GM12878 (cell line): ENCODE results near the gene MRPL46. TPM values are rescaled to one million over a fixed set of nuclear protein-coding genes. Genes with fewer than 3 reads are reported as not detected.

Source experiments
- ATAC-seq: fragments of 200-7000 bp; cut with Tn5 transposase; 3 replicates; pipeline ENCODE4 v1.9.1; 2020; ENCODE audit warnings: mild to moderate bottlenecking, moderate library complexity
- BruUV-seq: library from RNA; stranded (reverse); fragments of 400-500 nt; replicated peaks from 2 replicates; lab custom pipeline; 2021; lab: Mats Ljungman, UMichigan
- CTCF ChIA-PET: fragments of 300-600 bp; sonication (Branson Sonifier 250); formaldehyde crosslinking; extraction: SDS; loops from one replicate; lab custom pipeline; 2021; ENCODE audit warnings: inconsistent platforms; lab: Yijun Ruan, JAX
- POLR2A ChIA-PET: fragments of 350-600 bp; formaldehyde crosslinking; extraction: SDS; loops from one replicate; lab custom pipeline; 2021; ENCODE audit warnings: inconsistent platforms; lab: Charles Lee
- RAD21 ChIA-PET: fragments of 300-600 bp; sonication (Branson Sonifier 250); formaldehyde crosslinking; loops from one replicate; lab custom pipeline; 2023; ENCODE audit warnings: antibody characterized with exemption; ENCODE audit not compliant: unreplicated experiment; lab: Charles Lee
- SMC1A ChIA-PET: fragments of 300-600 bp; sonication (Branson Sonifier 250); formaldehyde crosslinking; loops from one replicate; lab custom pipeline; 2023; ENCODE audit not compliant: unreplicated experiment, uncharacterized antibody; lab: Charles Lee
- DNase-seq: peaks from one replicate; pipeline ENCODE4 v3.0.0-alpha.2; 2011; ENCODE audit warnings: low read depth, low spot score
- FAIRE-seq: peaks from 3 replicates; lab custom pipeline; 2011; peaks lifted over from hg19 to GRCh38; lab: Jason Lieb, UNC
- H2AFZ ChIP-seq: 2 replicates; pipeline ENCODE4 v1.6.0; 2011; ENCODE audit warnings: low read depth, low read length, control low read depth; ENCODE audit not compliant: control insufficient read depth
- H3K27ac ChIP-seq: 2 replicates; pipeline ENCODE4 v1.5.1; 2011; ENCODE audit warnings: control low read depth; ENCODE audit not compliant: control insufficient read depth, insufficient read depth
- H3K27me3 ChIP-seq, 2 experiments: replicated peaks in 1 of 2; 2 replicates each; pipeline versions ENCODE4 v1.6.0 to v1.6.1; 2011; ENCODE audit warnings: low read length in 1 of 2; ENCODE audit not compliant: control insufficient read depth in 2 of 2, insufficient read depth in 2 of 2
- H3K36me3 ChIP-seq, 2 experiments: 2 replicates each; pipeline ENCODE4 v1.5.1; 2011; ENCODE audit warnings: low read length in 1 of 2; ENCODE audit not compliant: control insufficient read depth in 2 of 2, insufficient read depth in 2 of 2
- H3K4me1 ChIP-seq: 2 replicates; pipeline ENCODE4 v1.6.1; 2011; ENCODE audit warnings: mild to moderate bottlenecking, low read length, moderate library complexity, mixed read lengths; ENCODE audit not compliant: control insufficient read depth, insufficient read depth
- H3K4me2 ChIP-seq: 2 replicates; pipeline ENCODE4 v1.6.0; 2011; ENCODE audit warnings: control low read depth; ENCODE audit not compliant: control insufficient read depth, insufficient read depth
- H3K4me3 ChIP-seq: fragments of 200-600 bp; sonication (generic); 2 replicates; pipeline ENCODE4 v1.5.1; 2016
- H3K79me2 ChIP-seq: 2 replicates; pipeline ENCODE4 v1.6.0; 2011; ENCODE audit warnings: low read length; ENCODE audit not compliant: control insufficient read depth, insufficient read depth
- H3K9ac ChIP-seq: 2 replicates; pipeline ENCODE4 v1.8.0; 2011; ENCODE audit warnings: low read length, control low read depth, mixed read lengths; ENCODE audit not compliant: control insufficient read depth, insufficient read depth
- H3K9me3 ChIP-seq: replicated peaks from 3 replicates; pipeline ENCODE4 v1.5.1; 2011; ENCODE audit warnings: mild to moderate bottlenecking, low read length; ENCODE audit not compliant: control insufficient read depth, insufficient read depth
- H4K20me1 ChIP-seq: 2 replicates; pipeline ENCODE4 v1.6.0; 2011; ENCODE audit not compliant: control insufficient read depth, insufficient read depth
- CHD1 ChIP-seq: IDR thresholded peaks from 2 replicates; pipeline ENCODE4 v1.6.1; 2012; ENCODE audit warnings: low read depth, low read length, improper control_type of control experiment
- CHD2 ChIP-seq: IDR thresholded peaks from 2 replicates; pipeline ENCODE4 v1.6.1; 2011; ENCODE audit warnings: low read depth, low read length, improper control_type of control experiment, borderline replicate concordance
- NRF1 ChIP-seq: conservative IDR thresholded peaks from 2 replicates; pipeline ENCODE4 v1.6.1; 2011; ENCODE audit warnings: mild to moderate bottlenecking, low read depth, low read length, improper control_type of control experiment
- RB1 ChIP-seq: fragments of 450-650 bp; formaldehyde crosslinking; IDR thresholded peaks from 2 replicates; pipeline ENCODE4 v1.6.1; 2017; ENCODE audit warnings: mild to moderate bottlenecking, borderline replicate concordance
- SKIL ChIP-seq: fragments of 450-650 bp; IDR thresholded peaks from 2 replicates; pipeline ENCODE4 v1.6.1; 2017; ENCODE audit warnings: mild to moderate bottlenecking, low read depth, inconsistent platforms; ENCODE audit not compliant: poor library complexity, severe bottlenecking
- SMAD5 ChIP-seq: IDR thresholded peaks from 2 replicates; pipeline ENCODE4 v1.6.1; 2016; ENCODE audit warnings: antibody characterized with exemption, low read depth
- SREBF1 ChIP-seq: IDR thresholded peaks from 2 replicates; pipeline ENCODE4 v1.6.1; 2012; ENCODE audit warnings: mild to moderate bottlenecking, low read length
- ZZZ3 ChIP-seq: IDR thresholded peaks from 2 replicates; pipeline ENCODE4 v1.6.1; 2011; ENCODE audit warnings: low read depth; ENCODE audit not compliant: control insufficient read depth, insufficient read length
- WGBS: methylation state at CpG from one replicate; pipeline ENCODE4 v1.1.6; 2016; ENCODE audit warnings: low lambda C conversion rate; ENCODE audit not compliant: insufficient replicate concordance, insufficient coverage; ENCODE audit errors: missing lambda C conversion rate; 5-methylcytosine and 5-hydroxymethylcytosine counted together
- in situ Hi-C: fragments of 300-500 bp; cut with MboI; formaldehyde crosslinking; loops from 9 replicates; pipeline ENCODE4 v1.14.3; 2018; ENCODE audit warnings: mixed read lengths
- intact Hi-C: fragments of 100-400 bp; cut with micrococcal nuclease; formaldehyde crosslinking; loops from one replicate; pipeline ENCODE4 v1.14.2; 2022; ENCODE audit not compliant: unreplicated experiment
- polyA plus RNA-seq, 11 experiments: library from polyadenylated mRNA; depleted of rRNA in 4 of 11; unstranded in 6 of 11; stranded (reverse) in 5 of 11; fragments of >200 nt; fragmentation: Nextera tagmentation in 4 of 11; fragmentation: Illumina TruSeq in 1 of 11; extraction: Ambion mirVana in 4 of 11; extraction: Trizol in 1 of 11; gene quantifications; 1 replicate in 1 of 11; 2 replicates in 10 of 11; pipeline versions ENCODE4 v1.2.1 to v1.2.3, GENCODE V29; 2011 to 2016; ENCODE audit warnings: inconsistent platforms in 2 of 11, missing spikeins in 2 of 11, low read depth in 1 of 11
- total RNA-seq, 4 experiments: library from RNA; depleted of rRNA in 3 of 4; stranded (reverse); fragments of >200 nt in 3 of 4; fragmentation: Illumina TruSeq in 1 of 4; extraction: Trizol in 1 of 4; gene quantifications; 2 replicates each; pipeline versions ENCODE4 v1.2.1 to v1.2.3, GENCODE V29; 2013 to 2021
- TF ChIP-seq, protein P1 (sequence below): fragments of 450-650 bp; IDR thresholded peaks from 2 replicates; pipeline ENCODE4 v1.6.1; 2017; ENCODE audit warnings: mild to moderate bottlenecking, moderate library complexity
- TF ChIP-seq, protein P2 (sequence below): IDR thresholded peaks from 2 replicates; pipeline ENCODE4 v1.6.1; 2012; ENCODE audit warnings: improper control_type of control experiment, low read depth, low read length; ENCODE audit not compliant: insufficient replicate concordance
- TF ChIP-seq, protein P3 (sequence below): IDR thresholded peaks from 2 replicates; pipeline ENCODE4 v1.6.1; 2012; ENCODE audit warnings: low read depth, low read length, improper control_type of control experiment

MRPL46 gene
- total and polyA plus RNA-seq, 10 of the 15 experiments (the other 5 are each of a cell fraction or from before 2014, with no cell fraction given) = 37.4 to 96.7 (median 52.9) TPM

DNA sequence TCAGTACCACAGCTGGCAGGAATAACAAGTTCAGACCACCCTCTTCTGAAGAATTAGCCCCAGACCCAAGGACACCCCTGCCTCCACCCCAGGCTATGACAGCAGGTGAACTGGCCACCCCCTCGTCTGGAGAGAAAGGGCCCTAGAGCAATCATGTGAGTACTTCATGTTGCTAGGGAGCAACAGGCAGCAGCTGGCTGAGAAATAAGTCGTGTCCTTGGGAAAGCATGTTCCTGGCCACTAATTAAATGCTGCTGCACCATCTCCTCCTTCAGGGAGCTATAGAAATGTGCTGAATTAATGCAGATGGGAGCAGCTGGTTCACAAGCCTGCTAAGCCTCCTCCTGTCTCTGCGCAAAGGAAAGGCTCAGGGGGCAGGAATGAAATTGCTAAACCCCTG, 31.8 kb upstream of the MRPL46 start:
- H3K27ac ChIP-seq = no peak overlapping the region
- intact Hi-C loops = no loop called here
- H3K4me2 ChIP-seq = no peak overlapping the region
- in situ Hi-C loops = no loop called here
- no peak overlapping the region for H3K4me3 ChIP-seq
- no peak overlapping the region for H3K9ac ChIP-seq
- no peaks in the 10 kb centered on the region for H3K79me2 ChIP-seq
- ChIA-PET POLR2A (no interaction called here), SMC1A (no interaction called here), CTCF (no interaction called here), RAD21 (no interaction called here)
- no peaks in the 10 kb centered on the region for H3K27me3 ChIP-seq
- ATAC-seq (no peak), DNase-seq (no peak), FAIRE-seq (no peak)
- no peaks in the 10 kb centered on the region for H3K4me1 ChIP-seq
- no peak overlapping the region for H2AFZ ChIP-seq
- no TSS peak for BruUV-seq
- WGBS = 81% methylated on average over 3 of the region's 3 CpGs
- no peaks in the 10 kb centered on the region for H4K20me1 ChIP-seq
- no peaks in the 10 kb centered on the region for H3K36me3 ChIP-seq
- no peaks in the 10 kb centered on the region for H3K9me3 ChIP-seq
- TF ChIP-seq NRF1 (no peak), SREBF1 (no peak), CHD1 (no peak), RB1 (no peak), ZZZ3 (no peak), SKIL (no peak), SMAD5 (no peak), CHD2 (no peak)
- TF ChIP-seq, protein P1, sequence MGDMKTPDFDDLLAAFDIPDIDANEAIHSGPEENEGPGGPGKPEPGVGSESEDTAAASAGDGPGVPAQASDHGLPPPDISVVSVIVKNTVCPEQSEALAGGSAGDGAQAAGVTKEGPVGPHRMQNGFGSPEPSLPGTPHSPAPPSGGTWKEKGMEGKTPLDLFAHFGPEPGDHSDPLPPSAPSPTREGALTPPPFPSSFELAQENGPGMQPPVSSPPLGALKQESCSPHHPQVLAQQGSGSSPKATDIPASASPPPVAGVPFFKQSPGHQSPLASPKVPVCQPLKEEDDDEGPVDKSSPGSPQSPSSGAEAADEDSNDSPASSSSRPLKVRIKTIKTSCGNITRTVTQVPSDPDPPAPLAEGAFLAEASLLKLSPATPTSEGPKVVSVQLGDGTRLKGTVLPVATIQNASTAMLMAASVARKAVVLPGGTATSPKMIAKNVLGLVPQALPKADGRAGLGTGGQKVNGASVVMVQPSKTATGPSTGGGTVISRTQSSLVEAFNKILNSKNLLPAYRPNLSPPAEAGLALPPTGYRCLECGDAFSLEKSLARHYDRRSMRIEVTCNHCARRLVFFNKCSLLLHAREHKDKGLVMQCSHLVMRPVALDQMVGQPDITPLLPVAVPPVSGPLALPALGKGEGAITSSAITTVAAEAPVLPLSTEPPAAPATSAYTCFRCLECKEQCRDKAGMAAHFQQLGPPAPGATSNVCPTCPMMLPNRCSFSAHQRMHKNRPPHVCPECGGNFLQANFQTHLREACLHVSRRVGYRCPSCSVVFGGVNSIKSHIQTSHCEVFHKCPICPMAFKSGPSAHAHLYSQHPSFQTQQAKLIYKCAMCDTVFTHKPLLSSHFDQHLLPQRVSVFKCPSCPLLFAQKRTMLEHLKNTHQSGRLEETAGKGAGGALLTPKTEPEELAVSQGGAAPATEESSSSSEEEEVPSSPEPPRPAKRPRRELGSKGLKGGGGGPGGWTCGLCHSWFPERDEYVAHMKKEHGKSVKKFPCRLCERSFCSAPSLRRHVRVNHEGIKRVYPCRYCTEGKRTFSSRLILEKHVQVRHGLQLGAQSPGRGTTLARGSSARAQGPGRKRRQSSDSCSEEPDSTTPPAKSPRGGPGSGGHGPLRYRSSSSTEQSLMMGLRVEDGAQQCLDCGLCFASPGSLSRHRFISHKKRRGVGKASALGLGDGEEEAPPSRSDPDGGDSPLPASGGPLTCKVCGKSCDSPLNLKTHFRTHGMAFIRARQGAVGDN = no peak
- TF ChIP-seq, protein P2, sequence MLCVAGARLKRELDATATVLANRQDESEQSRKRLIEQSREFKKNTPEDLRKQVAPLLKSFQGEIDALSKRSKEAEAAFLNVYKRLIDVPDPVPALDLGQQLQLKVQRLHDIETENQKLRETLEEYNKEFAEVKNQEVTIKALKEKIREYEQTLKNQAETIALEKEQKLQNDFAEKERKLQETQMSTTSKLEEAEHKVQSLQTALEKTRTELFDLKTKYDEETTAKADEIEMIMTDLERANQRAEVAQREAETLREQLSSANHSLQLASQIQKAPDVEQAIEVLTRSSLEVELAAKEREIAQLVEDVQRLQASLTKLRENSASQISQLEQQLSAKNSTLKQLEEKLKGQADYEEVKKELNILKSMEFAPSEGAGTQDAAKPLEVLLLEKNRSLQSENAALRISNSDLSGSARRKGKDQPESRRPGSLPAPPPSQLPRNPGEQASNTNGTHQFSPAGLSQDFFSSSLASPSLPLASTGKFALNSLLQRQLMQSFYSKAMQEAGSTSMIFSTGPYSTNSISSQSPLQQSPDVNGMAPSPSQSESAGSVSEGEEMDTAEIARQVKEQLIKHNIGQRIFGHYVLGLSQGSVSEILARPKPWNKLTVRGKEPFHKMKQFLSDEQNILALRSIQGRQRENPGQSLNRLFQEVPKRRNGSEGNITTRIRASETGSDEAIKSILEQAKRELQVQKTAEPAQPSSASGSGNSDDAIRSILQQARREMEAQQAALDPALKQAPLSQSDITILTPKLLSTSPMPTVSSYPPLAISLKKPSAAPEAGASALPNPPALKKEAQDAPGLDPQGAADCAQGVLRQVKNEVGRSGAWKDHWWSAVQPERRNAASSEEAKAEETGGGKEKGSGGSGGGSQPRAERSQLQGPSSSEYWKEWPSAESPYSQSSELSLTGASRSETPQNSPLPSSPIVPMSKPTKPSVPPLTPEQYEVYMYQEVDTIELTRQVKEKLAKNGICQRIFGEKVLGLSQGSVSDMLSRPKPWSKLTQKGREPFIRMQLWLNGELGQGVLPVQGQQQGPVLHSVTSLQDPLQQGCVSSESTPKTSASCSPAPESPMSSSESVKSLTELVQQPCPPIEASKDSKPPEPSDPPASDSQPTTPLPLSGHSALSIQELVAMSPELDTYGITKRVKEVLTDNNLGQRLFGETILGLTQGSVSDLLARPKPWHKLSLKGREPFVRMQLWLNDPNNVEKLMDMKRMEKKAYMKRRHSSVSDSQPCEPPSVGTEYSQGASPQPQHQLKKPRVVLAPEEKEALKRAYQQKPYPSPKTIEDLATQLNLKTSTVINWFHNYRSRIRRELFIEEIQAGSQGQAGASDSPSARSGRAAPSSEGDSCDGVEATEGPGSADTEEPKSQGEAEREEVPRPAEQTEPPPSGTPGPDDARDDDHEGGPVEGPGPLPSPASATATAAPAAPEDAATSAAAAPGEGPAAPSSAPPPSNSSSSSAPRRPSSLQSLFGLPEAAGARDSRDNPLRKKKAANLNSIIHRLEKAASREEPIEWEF = no peak
- TF ChIP-seq, protein P3, sequence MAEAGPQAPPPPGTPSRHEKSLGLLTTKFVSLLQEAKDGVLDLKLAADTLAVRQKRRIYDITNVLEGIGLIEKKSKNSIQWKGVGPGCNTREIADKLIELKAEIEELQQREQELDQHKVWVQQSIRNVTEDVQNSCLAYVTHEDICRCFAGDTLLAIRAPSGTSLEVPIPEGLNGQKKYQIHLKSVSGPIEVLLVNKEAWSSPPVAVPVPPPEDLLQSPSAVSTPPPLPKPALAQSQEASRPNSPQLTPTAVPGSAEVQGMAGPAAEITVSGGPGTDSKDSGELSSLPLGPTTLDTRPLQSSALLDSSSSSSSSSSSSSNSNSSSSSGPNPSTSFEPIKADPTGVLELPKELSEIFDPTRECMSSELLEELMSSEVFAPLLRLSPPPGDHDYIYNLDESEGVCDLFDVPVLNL = no peak
